ENCODE data around the gene TPO.

GRCh38 chr2:1415501-1415900 lies 2.2 kb downstream of the TPO start:
- TF ChIP-seq CTCF (IDR thresholded peaks at IDR 0.05) (no peak), POLR2AphosphoS5 (IDR thresholded peaks at IDR 0.05; ENCODE audit: low read depth, low read length) (no peak), TCF7L2 (IDR thresholded peaks at IDR 0.05; ENCODE audit: low read depth, low read length) (no peak)

Data from Panc1 (cell line).